Measurements from ENCODE around the gene MKRN1.

GRCh38 chr7:140446467-140446866 lies 32.8 kb downstream of the MKRN1 start:
- TF ChIP-seq CTCF (IDR thresholded peaks at IDR 0.05) (no peak), EZH2 (IDR thresholded peaks at IDR 0.05) (no peak)

Data from neural progenitor cell (in vitro differentiated cells).